ENCODE data around the gene DEPDC4.
A peak's percentile ranks its signal among the peaks of the same experiment; 100 is the strongest.
"Not testable (repeated sequence)": the region's sequence is repeated elsewhere in the genome, so short reads cannot be mapped to it uniquely, and the experiment has no call there.

The DEPDC4 gene

GRCh38 chr12:100266835-100267602 lies at the start of gene DEPDC4, which contains the start of gene SCYL2:
Gene DEPDC4 (minus strand): TSS chr12:100267079. CDS start chr12:100267076, 3 bp downstream.
Gene SCYL2 (plus strand): TSS chr12:100267177. CDS start chr12:100282971, 15,794 bp downstream.
- DNase-seq, result peak; percentile 98

GRCh38 chr12:100311317-100311716 lies 44.4 kb upstream of the DEPDC4 start:
- no peak for DNase-seq

DNA sequence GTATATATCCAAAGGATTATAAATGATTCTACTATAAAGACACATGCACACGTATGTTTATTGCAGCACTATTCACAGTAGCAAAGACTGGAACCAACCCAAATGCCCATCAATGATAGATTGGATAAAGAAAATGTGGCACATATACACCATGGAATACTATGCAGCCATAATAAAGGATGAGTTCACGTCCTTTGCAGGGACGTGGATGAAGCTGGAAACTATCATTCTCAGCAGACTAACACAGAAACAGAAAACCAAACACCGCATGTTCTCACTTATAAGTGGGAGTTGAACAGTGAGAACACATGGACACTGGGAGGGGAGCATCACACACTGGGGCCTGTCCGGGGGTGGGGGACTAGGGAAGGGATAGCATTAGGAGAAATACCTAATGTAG lies 41.3 kb upstream of the DEPDC4 start:
- DNase-seq, result not testable (repeated sequence)

- DNase-seq, result not testable (repeated sequence)
These were observed 37.5 kb upstream of the DEPDC4 start for GRCh38 chr12:100304334-100304733.

GRCh38 chr12:100303831-100304230 lies 37.0 kb upstream of the DEPDC4 start:
- no peak for DNase-seq

DNA sequence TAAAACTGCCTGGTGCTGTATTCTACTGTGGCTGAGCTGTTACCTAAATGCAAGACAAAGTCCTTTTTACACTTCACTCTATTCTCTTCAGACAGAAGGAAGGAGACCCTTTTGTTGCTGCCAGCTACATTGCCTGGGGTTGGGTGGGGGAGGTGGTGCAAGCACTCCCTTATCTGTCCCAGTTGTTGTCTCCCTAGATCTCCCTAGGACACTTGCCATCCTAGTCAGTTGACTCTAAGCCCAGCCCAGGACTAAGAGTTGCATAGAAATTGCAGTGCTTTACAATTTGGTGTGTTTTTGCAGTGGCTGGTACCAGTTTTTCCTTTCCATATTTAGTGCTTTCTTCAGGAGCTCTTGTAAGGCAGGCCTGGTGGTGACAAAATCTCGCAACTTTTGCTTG lies 35.2 kb upstream of the DEPDC4 start:
- peak; percentile 56 for DNase-seq

- no peak for DNase-seq
These were observed 29.1 kb upstream of the DEPDC4 start for GRCh38 chr12:100295764-100296555.

DNA sequence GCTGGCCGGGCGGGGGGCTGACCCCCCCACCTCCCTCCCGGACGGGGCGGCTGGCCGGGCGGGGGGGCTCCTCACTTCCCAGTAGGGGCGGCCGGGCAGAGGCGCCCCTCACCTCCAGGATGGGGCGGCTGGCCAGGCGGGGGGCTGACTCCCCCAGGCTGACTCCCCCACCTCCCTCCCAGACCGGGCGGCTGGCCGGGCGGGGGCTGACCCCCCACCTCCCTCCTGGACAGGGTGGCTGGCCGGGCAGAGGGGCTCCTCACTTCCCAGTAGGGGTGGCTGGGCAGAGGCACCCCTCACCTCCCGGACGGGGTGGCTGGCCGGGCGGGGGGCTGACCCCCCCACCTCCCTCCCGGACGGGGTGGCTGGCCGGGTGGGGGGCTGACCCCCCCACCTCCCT lies 27.5 kb upstream of the DEPDC4 start:
- not testable (repeated sequence) for DNase-seq

- DNase-seq, result no peak
These were observed 26.1 kb upstream of the DEPDC4 start for GRCh38 chr12:100293017-100293416.

DNA sequence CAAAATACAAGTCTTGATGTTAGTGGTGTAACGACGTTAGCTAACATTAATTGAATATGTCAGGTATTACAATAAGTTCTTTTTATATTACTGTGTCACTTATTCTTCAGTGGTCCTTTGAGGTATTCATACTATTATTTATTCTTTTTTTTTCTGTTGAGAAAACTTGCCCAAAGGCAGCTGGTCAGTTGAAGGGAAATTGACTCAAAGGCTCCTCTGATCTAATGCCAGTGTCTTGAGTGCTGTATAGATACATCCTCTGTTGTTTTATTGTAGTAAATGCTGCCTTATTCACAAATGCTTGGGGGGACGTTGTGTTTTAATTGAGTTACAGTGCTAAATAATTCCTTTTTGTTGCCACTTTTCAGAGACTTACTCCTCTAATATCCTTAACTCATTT lies 23.1 kb upstream of the DEPDC4 start:
- DNase-seq, result no peak

- no peak for DNase-seq
These were observed 22.2 kb upstream of the DEPDC4 start for GRCh38 chr12:100289038-100289437.

DNA sequence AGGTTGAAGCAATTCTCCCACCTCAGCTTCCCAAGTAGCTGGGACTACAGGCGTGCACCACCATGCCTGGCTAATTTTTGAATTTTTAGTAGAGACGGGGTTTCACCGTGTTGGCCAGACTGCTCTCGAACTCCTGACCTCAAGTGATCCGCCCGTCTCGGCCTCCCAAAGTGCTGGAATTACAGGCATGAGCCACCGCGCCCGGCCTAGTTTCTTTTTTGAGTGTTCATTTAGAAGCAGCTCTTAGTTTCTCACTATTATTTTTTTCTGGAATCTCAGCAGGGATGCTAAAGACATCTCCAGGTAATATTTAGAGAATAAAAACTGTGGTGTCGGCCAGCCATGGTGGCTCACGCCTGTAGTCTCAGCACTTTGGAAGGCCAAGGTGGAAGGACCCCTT lies 17.7 kb upstream of the DEPDC4 start:
- DNase-seq, result not testable (repeated sequence)

- peak; percentile 66 for DNase-seq
These were observed 12.8 kb upstream of the DEPDC4 start for GRCh38 chr12:100279607-100280244.

DNA sequence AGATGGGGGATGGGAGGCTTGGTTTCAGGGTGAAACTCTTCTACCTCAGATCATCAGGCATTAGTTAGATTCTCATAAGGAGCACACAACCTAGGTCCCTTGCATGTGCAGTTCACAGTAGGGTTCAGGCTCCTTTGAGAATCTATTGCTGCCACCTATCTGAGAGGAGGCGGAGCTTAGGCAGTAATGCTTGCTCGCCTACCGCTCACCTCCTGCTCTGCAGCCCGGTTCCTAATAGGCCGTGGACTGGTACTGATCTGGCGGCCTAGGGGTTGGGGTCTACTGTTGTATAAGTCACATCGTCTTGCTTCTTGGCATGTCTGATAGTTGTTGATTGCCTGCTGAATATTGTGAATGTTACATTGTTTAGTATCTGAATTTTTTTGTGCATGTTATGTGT lies 12.3 kb upstream of the DEPDC4 start:
- peak; percentile 23 for DNase-seq

GRCh38 chr12:100274291-100274690 lies 7.4 kb upstream of the DEPDC4 start:
- DNase-seq, result peak; percentile 71

GRCh38 chr12:100273782-100274181 lies 6.9 kb upstream of the DEPDC4 start:
- no peak for DNase-seq

GRCh38 chr12:100268835-100269564 lies 2.1 kb upstream of the DEPDC4 start:
- no peak for DNase-seq

GRCh38 chr12:100267603-100268281 lies 863 bp upstream of the DEPDC4 start:
- peak; percentile 55 for DNase-seq

DNA sequence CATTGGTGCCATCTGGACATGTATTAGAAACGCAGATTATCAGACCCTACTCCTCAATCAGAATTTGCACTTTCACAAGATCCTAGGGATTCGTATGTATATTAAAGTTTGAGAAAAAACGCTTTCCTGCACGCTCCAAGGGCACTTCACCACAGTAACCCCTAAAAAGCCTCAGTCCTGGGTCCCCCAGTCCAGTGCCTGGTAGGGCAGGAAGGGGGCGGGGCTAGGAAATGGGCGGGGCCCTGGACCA lies 369 bp downstream of the DEPDC4 start:
- DNase-seq, result peak; percentile 95

- DNase-seq, result no peak
These were observed 921 bp downstream of the DEPDC4 start for GRCh38 chr12:100265732-100266584.

DNA sequence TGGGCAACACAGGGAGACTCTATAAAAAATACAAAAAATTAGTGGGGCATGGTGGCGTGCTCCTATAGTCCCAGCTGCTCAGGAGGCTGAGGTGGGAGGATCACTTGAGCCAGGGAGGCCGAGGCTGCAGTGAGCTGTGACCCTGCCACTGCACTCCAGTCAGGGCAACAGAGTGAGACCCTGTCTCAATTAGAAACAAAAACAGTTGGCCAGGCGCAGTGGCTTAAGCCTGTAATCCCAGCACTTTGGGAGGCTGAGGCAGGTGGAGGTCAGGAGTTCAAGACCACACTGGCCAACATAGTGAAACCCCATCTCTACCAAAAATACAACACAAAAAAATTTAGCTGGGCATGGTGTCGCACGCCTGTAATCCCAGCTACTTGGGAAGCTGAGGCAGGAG lies 1.8 kb downstream of the DEPDC4 start:
- DNase-seq, result not testable (repeated sequence)

DNA sequence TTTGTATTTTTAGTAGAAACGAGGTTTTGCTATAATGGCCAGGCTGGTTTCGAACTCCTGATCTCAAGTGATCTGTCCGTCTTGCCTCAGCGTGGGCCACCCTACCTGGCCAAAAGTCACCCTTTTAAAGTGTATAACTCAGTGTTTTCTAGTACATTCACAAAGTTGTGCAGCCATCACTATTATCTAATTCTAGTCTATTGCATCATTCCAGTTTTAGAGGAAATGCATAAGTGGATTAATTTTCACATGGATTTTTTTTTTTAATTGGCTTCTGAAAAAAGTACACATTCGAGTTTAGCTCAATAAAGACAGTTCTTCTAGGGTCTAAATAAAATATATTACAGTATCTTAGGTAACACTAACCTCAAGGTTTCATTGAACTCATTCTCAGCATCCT lies 3.7 kb downstream of the DEPDC4 start:
- DNase-seq, result no peak
